NCI-H146 (cell line): Measurements from ENCODE around the gene MBOAT2.
A peak's percentile ranks its signal among the peaks of the same experiment; 100 is the strongest.

Experiments used
- DNase-seq: peaks from one replicate; lab custom pipeline; 2025; lab: John Stamatoyannopoulos, UW

Gene MBOAT2

DNA sequence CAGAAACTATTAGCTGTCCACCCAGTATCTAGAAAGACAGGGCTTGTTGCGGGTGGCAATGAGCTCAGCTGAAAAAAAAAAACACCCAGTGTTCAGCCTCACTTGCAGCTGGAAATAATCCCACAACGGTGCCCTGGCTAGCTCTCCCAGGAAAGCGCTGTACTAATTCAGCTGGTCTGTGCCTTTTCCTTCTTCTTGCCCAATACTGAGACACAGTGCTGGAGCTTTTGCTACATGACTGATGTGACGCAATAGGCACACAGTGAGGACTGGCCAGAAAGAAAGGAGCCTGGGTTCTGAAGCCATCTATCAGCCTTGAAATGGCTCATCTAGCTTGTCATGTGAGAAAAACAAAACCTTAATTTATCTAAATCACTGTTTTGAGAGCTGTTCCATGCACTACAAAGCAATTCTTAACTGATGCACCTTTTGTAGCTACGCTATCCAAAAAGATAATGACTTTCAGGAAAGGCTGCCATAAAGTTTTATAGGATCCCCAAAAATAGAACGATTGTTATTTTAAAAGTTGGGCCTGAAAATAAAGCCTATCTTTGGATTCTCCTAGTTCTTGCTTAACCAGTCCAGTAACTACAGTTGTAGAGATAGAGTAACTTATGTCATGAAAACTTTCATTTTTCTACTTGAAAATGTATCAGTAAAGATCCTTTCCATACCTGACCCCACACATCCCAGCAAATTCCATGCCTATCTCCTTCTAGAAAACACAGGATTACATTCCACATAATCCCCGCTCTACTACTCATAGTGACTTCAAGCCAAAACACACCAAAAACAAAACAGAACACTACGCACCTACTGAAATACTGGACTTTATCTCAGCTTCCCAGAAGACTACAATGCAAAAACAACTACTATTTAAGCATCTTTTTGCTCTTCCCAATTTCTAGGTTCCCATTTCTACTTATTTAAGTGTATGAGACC is 181.9 kb downstream of the MBOAT2 start:
- no peak for DNase-seq

DNA sequence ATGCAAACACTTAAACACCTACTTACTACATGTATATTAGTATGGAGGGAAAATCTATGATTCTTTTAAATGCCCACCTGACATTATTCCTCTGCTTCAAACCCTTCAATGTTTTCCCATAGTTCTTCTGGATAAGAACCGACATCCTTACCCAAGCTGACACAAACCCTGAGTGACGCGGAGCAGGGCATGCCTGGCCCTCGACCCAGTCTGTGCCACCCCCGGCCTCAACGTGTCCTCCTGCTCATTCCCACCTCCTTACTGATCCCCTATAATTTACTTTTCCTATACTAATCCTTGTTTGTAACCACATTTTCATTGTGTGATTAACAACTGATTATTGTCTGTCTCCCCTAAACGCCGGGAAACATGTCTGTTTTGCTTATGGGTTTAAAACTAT is 183.5 kb downstream of the MBOAT2 start:
- no peak for DNase-seq

DNA sequence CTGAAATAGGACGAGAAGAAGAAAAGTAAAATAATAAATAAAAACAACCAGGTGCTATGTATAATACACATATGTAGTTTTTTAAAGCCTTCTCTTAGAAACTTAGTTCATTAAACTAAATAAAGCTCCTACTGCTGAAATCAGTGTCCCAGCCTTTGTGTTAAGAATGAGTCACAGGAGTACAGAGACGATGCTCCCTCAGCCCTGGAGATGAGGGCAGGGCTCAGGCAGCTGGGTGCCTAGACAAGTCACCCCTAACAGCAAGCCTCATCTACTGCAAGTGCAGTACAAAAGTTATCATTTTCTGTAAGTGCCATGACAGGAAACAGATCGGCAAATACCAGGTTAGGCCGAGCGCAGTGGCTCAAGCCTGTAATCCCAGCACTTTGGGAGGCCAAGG is 184.3 kb downstream of the MBOAT2 start:
- DNase-seq, result no peak

DNA sequence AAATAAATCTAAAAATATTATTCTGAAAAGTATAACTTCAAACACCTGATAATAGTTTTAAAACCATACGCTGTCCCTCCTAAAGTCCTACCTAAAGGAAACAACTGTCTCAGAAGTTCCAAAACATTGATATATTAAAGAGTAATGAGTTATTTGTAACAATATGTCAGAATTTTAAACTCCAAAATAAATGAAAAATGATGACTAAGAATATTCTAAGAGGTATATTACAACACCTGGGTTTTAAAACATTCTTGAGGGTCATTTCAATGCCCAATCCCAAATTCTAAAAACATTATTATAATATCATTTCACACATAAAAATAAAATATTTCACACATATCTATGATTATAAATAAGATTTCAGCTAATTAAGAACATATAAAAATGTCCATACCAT is 186.3 kb downstream of the MBOAT2 start:
- no peak for DNase-seq

DNA sequence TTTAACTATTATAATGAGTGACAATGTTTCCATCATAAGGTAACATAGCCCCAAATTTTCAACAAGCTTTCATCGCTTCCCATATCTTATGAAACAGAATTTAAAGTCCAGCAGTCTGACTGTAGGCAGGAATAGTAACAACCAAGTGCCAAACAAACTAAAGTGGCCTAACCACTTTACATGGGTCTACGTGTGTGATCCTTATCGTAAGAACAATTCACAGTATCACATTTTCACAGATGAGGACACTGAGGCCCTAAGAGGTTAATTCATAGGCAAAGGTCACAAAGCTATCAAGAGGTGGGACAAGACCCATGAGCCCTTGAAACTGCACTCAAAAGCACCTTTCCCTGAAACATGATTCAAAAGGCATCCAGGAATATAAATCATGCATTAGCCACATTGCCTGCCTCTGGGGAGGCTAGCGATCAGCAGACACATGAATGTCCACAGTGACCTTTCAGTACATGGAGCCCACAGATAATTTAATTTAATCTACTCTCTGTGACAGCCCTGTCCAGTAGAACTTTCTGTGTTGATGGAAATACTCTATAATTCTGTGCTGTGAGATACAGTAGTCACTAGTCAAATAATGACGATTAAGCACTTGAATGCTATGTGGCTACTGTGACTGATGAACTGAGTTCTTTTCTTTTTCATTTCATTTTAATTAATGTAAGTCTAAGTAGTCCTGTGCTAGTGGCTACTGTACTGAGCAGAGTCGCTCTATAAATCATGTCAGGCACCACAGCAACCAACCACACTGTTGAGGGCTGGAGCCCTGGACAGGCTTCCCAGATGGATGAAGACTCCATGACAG is 196.4 kb downstream of the MBOAT2 start:
- no peak for DNase-seq

DNA sequence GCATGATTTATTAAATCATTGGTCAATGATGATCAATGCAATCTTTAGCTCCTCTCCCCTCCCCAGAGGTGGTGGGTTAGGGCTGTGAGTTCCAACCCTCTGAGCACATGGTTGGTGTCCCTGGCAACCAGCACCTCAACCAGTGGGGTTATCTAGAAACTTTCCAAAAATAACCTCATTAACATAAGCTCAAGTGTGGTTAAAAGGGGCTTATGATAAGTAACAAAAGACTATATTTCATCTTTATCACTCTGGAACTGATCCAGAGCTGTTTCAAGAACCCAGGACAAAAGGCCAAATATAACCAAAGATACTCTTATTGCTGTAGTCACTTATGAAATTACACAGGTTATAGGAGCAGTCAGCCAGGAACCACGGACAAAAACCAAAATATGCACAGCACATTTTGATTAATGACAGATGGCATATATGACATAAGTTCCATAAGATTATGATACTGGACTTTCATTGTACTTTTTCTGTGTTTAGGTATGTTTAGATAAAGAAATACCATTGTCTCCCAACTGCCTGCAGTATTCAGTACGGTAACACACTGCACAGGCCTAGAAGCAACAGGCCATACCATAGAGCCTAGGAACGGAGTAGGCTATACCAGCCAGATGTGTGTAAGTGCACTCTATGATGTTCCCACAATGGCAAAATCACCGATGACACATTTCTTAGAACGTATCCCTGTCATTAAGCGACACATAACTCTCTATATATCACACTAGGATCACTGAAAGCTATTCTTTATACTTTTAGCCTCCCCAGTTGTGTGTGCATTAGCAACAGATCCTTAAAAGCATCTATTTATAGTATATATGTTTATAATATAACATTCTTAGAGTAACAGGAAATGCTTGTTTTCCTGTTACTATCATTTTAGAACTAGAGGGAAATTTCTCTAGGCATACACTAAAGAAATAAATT is 197.9 kb downstream of the MBOAT2 start:
- no peak for DNase-seq

DNA sequence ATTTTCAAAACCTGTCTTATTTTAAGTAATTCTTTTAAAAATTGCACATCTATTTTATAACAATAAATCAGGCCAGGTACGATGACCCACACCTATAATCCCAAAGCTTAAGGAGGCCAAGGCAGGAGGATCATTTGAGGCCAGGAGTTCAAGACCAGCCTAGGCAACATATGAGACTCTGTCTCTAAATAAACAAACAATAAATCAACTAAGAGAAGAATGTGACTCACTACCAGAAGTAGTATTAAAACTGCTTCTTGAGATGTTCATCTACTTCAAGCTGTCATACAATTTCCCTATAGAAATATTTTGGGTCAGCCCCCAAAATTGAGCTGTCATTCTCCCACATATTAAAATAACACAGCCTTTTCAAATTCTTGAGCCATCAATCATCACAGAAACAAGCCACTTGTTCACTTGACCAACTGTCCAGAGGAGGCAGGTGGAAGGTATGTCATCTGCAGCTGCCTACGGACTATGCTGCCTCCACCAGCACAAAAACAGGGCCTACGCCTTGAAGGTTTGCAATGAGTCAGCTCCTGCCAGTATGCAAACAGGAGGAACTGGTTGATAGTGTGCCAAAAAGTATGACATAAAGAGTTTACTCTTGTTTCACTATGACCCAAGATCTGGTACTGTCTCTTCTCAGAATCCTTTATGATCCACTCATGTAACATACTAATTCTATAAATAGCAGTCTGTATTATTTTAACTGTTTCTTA is 199.7 kb downstream of the MBOAT2 start:
- DNase-seq, result peak; percentile 64

DNA sequence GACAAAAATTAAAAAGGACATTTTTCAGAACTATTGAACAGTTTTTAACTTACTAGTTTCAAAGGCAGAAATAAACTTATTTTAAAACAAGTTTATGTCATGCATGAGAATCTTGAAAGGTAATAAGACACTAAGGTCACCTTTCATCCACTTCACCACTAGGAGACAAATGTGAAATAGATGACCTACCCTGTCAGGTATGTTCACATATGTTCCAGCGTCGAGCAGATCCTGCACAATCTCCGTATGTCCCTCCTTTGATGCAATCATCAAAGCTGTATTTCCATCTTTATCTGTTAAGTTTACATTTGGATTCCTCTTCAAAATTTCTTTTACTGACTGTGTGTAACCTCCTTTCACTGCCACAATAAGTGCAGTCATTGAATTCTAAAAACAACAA is 200.7 kb downstream of the MBOAT2 start:
- no peak for DNase-seq
